Activated CD8-positive, alpha-beta T cell treated with anti-CD3 and anti-CD28 coated beads, Interleukin-2, amount 10 ng/mL, durations not matched to agents 7 days and 5 days (primary cell): ENCODE results near the gene GAD1. TPM values are rescaled to one million over a fixed set of nuclear protein-coding genes. Genes with fewer than 3 reads are reported as not detected.

Experiments
- ATAC-seq: fragments of 150-1000 bp; cut with Tn5 transposase; one replicate; pipeline ENCODE4 v1.10.0; 2021; ENCODE audit warnings: moderate library complexity
- CTCF ChIA-PET: fragments of 350-600 bp; sonication (Branson Sonifier 250); formaldehyde crosslinking; loops from one replicate; lab custom pipeline; 2021; ENCODE audit warnings: antibody characterized with exemption; lab: Charles Lee
- POLR2A ChIA-PET: fragments of 350-600 bp; sonication (Branson Sonifier 250); formaldehyde crosslinking; loops from one replicate; lab custom pipeline; 2021; ENCODE audit warnings: antibody characterized with exemption; lab: Charles Lee
- DNase-seq: peaks from one replicate; pipeline ENCODE4 v3.0.0-alpha.2; 2020
- H3K27ac Mint-ChIP-seq: one replicate; pipeline ENCODE4 v1.8.0; 2021; ENCODE audit warnings: mild to moderate bottlenecking, mixed read lengths
- H3K27me3 Mint-ChIP-seq: one replicate; pipeline ENCODE4 v1.8.0; 2021; ENCODE audit warnings: low read depth, mixed read lengths
- H3K36me3 Mint-ChIP-seq: one replicate; pipeline ENCODE4 v1.8.0; 2021; ENCODE audit warnings: low read depth, mixed read lengths
- H3K4me1 Mint-ChIP-seq: one replicate; pipeline ENCODE4 v1.8.0; 2021; ENCODE audit warnings: low read depth, mixed read lengths
- H3K4me3 Mint-ChIP-seq: one replicate; pipeline ENCODE4 v1.8.0; 2021; ENCODE audit warnings: mild to moderate bottlenecking, mixed read lengths
- H3K9me3 Mint-ChIP-seq: one replicate; pipeline ENCODE4 v1.8.0; 2022; ENCODE audit warnings: mixed read lengths; ENCODE audit not compliant: insufficient read depth
- total RNA-seq, 2 experiments: library from RNA; stranded (reverse); gene quantifications; one replicate each; pipeline ENCODE4 v1.2.3, GENCODE V29; 2021

Gene GAD1
- total RNA-seq, 2 experiments from 2014 or later, result 1.6 to 2.2 TPM

DNA sequence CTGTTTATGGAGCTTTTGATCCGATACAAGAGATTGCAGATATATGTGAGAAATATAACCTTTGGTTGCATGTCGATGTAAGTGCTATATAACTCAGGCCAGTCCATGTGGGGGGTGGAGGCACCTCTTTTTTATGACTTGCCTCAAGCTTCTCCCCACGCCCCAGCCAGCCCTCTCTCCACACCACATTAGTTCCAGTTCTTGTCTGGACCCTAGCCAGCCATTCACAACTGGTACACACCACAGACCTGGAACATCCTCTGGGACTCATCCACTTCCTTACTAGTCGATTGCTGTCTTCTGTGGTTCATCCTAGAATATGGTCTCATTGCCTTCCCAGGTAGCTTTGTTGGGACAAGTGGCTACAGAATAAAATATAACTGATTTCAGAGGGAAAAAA, 31.0 kb downstream of the GAD1 start:
- no peak overlapping the region for H3K4me3 Mint-ChIP-seq
- no peak overlapping the region for H3K27ac Mint-ChIP-seq
- peaks cover 22% of the 10 kb centered on the region for H3K4me1 Mint-ChIP-seq
- H3K36me3 Mint-ChIP-seq, result peaks cover 3% of the 10 kb centered on the region
- no peaks in the 10 kb centered on the region for H3K27me3 Mint-ChIP-seq
- DNase-seq (no peak), ATAC-seq (no peak)
- ChIA-PET CTCF (interaction anchor here (2.4 to 6.9 kb wide), 2 partner anchors 25 to 26 kb away, joined by 8 to 46 read pairs; no protein-coding TSS in a partner anchor), POLR2A (no interaction called here)
- no peaks in the 10 kb centered on the region for H3K9me3 Mint-ChIP-seq

DNA sequence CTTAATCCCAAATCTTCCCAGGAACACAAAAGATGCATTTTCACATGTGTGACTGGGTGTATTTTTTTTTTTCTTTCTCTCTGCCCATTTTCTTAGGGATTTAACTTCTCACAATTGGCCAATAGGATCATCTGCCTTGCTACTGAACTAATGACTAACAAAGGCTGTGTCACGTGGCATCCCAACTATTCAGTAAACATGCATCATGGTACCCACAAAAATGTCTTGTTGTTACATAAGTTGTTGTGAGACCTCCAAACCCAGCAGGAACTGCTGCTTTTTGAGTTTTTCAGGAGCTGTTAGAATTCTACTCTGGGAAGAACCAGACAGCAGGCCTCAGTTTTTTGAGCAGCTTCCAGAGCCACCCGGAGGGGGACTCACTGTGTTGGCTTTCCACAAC, 31.9 kb downstream of the GAD1 start:
- H3K27ac Mint-ChIP-seq, result no peak overlapping the region
- DNase-seq (no peak), ATAC-seq (no peak)
- ChIA-PET CTCF (interaction anchor here (2.4 kb wide), 1 partner anchor 24 kb away, joined by 8 read pairs; no protein-coding TSS in a partner anchor), POLR2A (no interaction called here)
- peaks cover 3% of the 10 kb centered on the region for H3K36me3 Mint-ChIP-seq
- no peaks in the 10 kb centered on the region for H3K27me3 Mint-ChIP-seq
- no peak overlapping the region for H3K4me3 Mint-ChIP-seq
- peaks cover 13% of the 10 kb centered on the region for H3K4me1 Mint-ChIP-seq
- H3K9me3 Mint-ChIP-seq, result no peaks in the 10 kb centered on the region

DNA sequence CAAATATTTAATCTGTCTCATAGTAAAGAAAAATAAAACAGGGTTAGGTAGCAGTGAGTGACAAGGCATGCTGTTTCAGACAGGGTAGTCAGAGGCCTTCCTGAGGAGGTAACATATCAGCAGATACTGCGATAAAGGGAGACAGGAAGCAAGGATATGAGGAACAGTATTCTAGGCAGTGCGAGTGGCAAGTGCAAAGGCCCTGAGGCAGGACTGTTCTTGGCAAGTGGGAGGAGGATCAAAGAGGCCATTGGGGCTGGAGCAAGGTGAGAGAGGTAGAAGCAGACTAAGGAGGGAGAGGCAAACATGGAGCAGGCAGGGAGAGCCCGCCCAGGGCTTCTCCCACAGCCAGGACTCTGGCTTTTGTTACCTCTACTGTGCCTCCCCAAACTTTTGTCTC, 33.6 kb downstream of the GAD1 start:
- POLR2A ChIA-PET, result no interaction called here
- no peak overlapping the region for H3K4me3 Mint-ChIP-seq
- peaks cover 2% of the 10 kb centered on the region for H3K4me1 Mint-ChIP-seq
- CTCF ChIA-PET, result interaction anchor here (2.4 kb wide), 1 partner anchor 23 kb away, joined by 8 read pairs; no protein-coding TSS in a partner anchor
- H3K9me3 Mint-ChIP-seq, result no peaks in the 10 kb centered on the region
- no peak for DNase-seq
- peaks cover 3% of the 10 kb centered on the region for H3K36me3 Mint-ChIP-seq
- H3K27me3 Mint-ChIP-seq, result no peaks in the 10 kb centered on the region
- H3K27ac Mint-ChIP-seq, result no peak overlapping the region
- no peak for ATAC-seq

DNA sequence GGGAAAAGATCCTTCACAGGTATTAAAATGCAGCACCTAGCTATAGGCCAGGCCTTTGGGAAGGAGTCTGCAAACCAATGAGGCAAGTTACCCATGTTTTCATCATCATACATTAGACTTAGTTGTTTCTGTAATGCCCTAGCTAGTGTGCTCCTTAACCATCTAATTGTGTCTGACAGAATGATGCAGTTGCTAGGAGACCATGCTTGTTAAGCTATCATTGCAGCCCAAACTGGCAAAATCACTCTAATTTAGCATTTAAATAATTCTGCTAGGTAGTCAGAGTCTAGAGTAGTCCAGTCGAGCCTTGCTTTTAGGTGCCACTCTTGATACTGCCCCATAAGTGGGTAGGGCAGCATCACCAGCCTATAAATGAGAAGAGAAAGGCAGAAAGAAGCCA, 34.9 kb downstream of the GAD1 start:
- Mint-ChIP-seq H3K4me3 (no peak overlapping the region), H3K4me1 (no peaks in the 10 kb centered on the region), H3K27ac (no peak overlapping the region), H3K27me3 (no peaks in the 10 kb centered on the region), H3K36me3 (peaks cover 3% of the 10 kb centered on the region), H3K9me3 (no peaks in the 10 kb centered on the region)
- ATAC-seq, result no peak
- CTCF ChIA-PET, result interaction anchor here (1.4 to 1.5 kb wide), 2 partner anchors 22 to 27 kb away, joined by 3 to 6 read pairs; no protein-coding TSS in a partner anchor
- POLR2A ChIA-PET, result interaction anchor here (0.9 kb wide), 1 partner anchor 15 kb away, joined by 3 read pairs; no protein-coding TSS in a partner anchor
- no peak for DNase-seq

DNA sequence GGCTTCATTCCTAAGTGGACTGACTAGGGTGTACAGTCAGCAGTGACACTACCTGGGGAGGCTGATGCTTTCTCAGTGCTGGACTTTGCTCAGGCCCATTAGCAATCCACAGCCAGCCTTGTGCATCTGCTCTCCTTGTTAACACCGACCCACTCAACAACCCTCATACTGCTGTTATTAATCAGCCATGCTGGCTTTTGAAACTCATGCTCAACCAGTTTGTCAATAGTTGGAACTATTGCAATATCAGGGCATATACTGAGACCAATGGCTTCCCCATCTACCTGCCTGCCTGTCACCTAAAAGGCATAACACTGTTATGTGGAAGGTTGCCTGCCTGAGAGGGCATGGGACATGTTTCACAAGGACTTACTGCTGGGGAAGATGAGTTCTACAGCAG, 39.4 kb downstream of the GAD1 start:
- Mint-ChIP-seq H3K9me3 (no peaks in the 10 kb centered on the region), H3K27ac (no peak overlapping the region), H3K4me3 (no peak overlapping the region), H3K27me3 (peaks cover 3% of the 10 kb centered on the region), H3K4me1 (no peaks in the 10 kb centered on the region), H3K36me3 (peaks cover 2% of the 10 kb centered on the region)
- POLR2A ChIA-PET, result no interaction called here
- DNase-seq (no peak), ATAC-seq (no peak)
- CTCF ChIA-PET, result interaction anchor here (1.0 to 1.7 kb wide), 2 partner anchors 11 to 532 kb away, joined by 3 to 5 read pairs; no protein-coding TSS in a partner anchor

DNA sequence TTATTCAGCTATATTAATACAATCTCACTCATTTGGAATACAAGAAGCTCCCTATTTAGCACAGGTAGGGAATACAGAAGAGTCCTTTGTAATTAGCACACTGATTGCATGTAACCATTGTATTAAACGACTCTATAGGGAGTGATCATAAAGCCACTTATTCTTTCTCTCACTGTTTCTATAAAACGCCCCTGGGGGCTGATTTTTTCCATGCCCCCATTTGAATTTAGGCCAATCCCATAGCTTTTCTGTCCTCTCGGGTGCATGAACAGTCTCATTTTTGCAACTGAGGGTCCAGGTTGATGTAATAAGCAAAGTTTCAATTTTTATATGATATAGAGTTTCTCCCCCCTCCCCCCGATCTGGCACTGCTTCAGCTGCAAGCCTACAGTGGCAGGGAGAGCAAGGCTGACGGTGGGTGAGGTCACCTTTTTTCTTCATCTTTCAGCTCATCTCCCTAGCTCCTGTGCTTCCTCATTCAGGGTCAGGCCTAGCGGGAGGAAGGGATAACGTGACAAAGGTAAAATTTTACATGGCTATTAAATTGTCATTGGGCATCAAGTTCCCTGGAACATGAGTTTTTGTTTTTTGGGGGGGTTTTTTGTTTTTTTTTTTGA, 45.7 kb downstream of the GAD1 start:
- H3K4me1 Mint-ChIP-seq, result no peaks in the 10 kb centered on the region
- ChIA-PET POLR2A (no interaction called here), CTCF (interaction anchor here (2.2 kb wide), 1 partner anchor 11 kb away, joined by 10 read pairs; no protein-coding TSS in a partner anchor)
- no peaks in the 10 kb centered on the region for H3K9me3 Mint-ChIP-seq
- H3K4me3 Mint-ChIP-seq, result no peak overlapping the region
- H3K27ac Mint-ChIP-seq, result no peak overlapping the region
- no peaks in the 10 kb centered on the region for H3K36me3 Mint-ChIP-seq
- DNase-seq (no peak), ATAC-seq (no peak)
- peaks cover 17% of the 10 kb centered on the region for H3K27me3 Mint-ChIP-seq

DNA sequence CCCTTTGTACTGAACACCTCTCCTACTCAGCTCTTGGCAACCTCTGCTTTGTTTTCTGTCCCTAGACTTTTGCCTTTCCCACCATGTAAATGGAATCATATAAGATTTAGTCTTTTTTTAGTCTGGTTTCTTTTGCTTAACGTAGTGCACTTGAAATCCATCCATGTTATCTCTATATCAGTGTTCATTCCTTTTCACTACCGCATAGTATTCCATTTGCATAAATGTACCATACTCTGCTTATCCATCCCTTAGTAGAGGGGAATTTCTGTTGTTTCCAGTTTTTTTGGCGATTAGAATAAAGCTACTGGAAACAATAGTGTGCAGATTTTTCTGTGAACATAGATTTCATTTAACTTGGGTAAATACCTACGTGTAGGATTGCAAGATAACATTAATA, 46.4 kb downstream of the GAD1 start:
- H3K27me3 Mint-ChIP-seq, result peaks cover 17% of the 10 kb centered on the region
- H3K4me3 Mint-ChIP-seq, result no peak overlapping the region
- DNase-seq (no peak), ATAC-seq (no peak)
- ChIA-PET CTCF (interaction anchor here (1.3 kb wide), 1 partner anchor 10 kb away, joined by 5 read pairs; no protein-coding TSS in a partner anchor), POLR2A (no interaction called here)
- H3K27ac Mint-ChIP-seq, result no peak overlapping the region
- H3K9me3 Mint-ChIP-seq, result no peaks in the 10 kb centered on the region
- H3K36me3 Mint-ChIP-seq, result no peaks in the 10 kb centered on the region
- H3K4me1 Mint-ChIP-seq, result no peaks in the 10 kb centered on the region

DNA sequence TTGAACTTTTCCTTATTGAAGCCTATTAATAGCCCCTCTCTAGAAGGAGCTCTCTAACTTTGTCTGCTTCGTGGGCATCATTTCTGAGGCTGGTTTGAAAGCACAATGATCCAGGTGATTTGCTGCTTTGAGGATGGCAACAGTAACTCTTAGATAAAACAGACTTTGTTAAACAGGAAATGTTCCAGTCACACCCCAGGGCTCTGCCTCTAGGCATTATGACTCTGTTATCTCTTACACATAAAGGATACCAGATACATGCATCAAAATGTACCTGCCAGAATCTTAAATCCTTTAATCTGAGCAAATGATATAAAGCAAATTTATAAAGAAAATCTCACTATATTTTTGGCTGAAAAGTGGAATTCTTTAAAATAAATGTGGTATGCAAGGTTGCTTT, 52.3 kb downstream of the GAD1 start:
- ATAC-seq (no peak), DNase-seq (no peak)
- Mint-ChIP-seq H3K27me3 (peaks cover 16% of the 10 kb centered on the region), H3K4me1 (peaks cover 12% of the 10 kb centered on the region), H3K27ac (no peak overlapping the region), H3K4me3 (no peak overlapping the region), H3K9me3 (no peaks in the 10 kb centered on the region), H3K36me3 (no peaks in the 10 kb centered on the region)
- POLR2A ChIA-PET, result no interaction called here
- CTCF ChIA-PET, result no interaction called here

DNA sequence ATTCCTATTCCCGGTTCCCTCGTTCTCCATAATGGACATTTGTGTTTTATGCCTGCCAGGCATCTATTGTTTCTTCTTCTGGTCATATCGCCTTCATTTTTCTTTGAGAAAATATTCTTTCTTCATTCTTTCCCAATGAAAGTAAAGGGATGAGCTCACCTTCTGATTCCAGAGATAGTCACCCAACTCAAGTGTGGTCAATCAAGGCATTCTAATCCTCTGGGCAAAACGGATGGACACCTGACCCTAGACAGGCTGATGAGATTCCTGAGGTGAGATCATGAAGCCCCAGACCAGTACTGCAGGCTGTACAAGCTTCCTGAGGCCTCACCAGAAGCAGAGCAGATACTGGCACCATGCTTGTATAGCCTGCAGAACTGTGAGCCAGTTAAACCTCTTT, 52.8 kb downstream of the GAD1 start:
- Mint-ChIP-seq H3K4me3 (no peak overlapping the region), H3K9me3 (no peaks in the 10 kb centered on the region), H3K27me3 (peaks cover 14% of the 10 kb centered on the region), H3K27ac (no peak overlapping the region), H3K36me3 (no peaks in the 10 kb centered on the region), H3K4me1 (peaks cover 12% of the 10 kb centered on the region)
- ATAC-seq, result no peak
- no peak for DNase-seq
- ChIA-PET CTCF (no interaction called here), POLR2A (no interaction called here)

DNA sequence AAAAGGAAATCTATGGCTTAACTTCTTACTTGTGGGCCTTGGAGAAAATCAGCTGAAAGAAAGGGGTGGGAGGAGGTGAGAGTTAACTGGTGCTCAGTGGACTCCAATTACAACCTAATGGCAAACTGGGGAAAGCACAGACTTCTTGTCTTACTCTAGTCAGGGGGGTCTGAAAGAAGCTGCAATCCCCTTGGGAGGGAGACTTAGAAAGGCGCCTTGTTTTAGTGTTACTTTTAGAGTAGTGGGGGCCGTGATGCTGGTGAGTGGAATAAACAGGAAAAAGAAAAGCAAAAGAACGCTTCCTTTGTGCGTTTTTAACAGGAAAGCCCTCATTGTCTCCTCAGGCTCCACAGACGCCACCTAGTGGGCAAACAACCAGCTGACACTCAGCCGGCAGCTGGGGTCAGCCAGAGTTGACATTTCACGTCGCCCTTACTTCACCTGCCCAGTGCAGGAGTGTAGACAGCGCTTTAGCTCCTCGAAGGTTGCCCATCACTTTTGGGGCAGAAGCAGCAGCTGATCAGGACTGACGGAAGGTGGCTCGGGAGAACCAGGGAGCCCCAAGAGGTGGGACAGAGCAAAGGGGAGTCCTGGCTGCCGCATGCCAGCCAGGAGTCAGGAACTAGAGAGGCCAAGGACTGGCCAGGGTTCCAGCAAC, 56.5 kb downstream of the GAD1 start:
- peak; percentile 99 for ATAC-seq
- no peaks in the 10 kb centered on the region for H3K36me3 Mint-ChIP-seq
- ChIA-PET CTCF (interaction anchor here (0.7 to 4.7 kb wide), 34 partner anchors 8 to 637 kb away, joined by 3 to 50 read pairs (median 6); partner anchors contain the start of genes GAD1 and GORASP2), POLR2A (interaction anchor here (0.7 kb wide), 1 partner anchor 17 kb away, joined by 3 read pairs; no protein-coding TSS in a partner anchor)
- no peaks in the 10 kb centered on the region for H3K9me3 Mint-ChIP-seq
- H3K4me3 Mint-ChIP-seq, result peak overlapping the region; percentile 48
- H3K27ac Mint-ChIP-seq, result peak overlapping the region; percentile 73
- H3K27me3 Mint-ChIP-seq, result peaks cover 8% of the 10 kb centered on the region
- DNase-seq, result peak; percentile 87
- H3K4me1 Mint-ChIP-seq, result peaks cover 15% of the 10 kb centered on the region

DNA sequence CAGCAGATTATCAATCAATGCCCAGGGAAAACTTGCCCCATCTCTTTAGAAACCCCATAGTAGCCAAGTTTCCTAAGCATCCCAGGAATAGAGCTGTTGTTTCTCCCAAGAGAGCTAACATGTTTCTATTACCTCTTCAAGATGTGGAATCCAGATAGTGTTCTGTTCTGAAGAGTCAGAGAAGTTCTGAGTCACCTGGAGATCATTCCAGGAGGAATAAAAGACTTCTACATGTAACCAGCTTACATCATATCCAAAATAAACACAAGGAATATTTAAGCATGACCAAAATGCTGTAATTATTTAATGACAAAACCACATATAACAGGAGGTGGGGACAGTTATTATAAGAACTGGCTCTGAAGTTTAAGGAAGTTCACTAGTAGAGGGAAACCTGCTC, 61.4 kb downstream of the GAD1 start:
- no peak for DNase-seq
- peaks cover 21% of the 10 kb centered on the region for H3K27me3 Mint-ChIP-seq
- POLR2A ChIA-PET, result no interaction called here
- H3K36me3 Mint-ChIP-seq, result no peaks in the 10 kb centered on the region
- CTCF ChIA-PET, result interaction anchor here (0.9 to 1.6 kb wide), 8 partner anchors 13 to 516 kb away, joined by 3 to 5 read pairs (median 3); partner anchors contain the start of gene GORASP2
- peak overlapping the region; percentile 39 for H3K4me3 Mint-ChIP-seq
- no peak for ATAC-seq
- H3K9me3 Mint-ChIP-seq, result no peaks in the 10 kb centered on the region
- peaks cover 17% of the 10 kb centered on the region for H3K4me1 Mint-ChIP-seq
- peak overlapping the region; percentile 37 for H3K27ac Mint-ChIP-seq

DNA sequence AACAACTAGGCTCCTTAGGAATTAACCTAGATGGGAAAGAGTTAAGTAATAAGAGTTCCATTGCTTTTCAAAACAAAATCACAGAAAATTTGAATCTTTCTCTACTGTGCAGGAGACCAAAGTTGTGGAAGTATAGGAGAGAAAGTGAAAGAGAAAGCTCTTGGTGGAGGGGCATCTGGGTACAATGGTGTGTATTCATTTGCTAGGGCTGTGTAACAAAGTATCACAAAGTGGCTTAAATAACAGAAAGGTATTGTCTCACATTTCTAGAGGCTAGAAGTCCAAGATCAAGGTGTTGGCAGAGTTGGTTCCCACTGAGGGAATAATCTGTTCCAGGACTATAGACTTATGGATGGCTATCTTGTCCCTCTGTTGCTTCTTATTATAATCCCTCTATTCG, 61.8 kb downstream of the GAD1 start:
- POLR2A ChIA-PET, result no interaction called here
- Mint-ChIP-seq H3K27me3 (peaks cover 24% of the 10 kb centered on the region), H3K36me3 (no peaks in the 10 kb centered on the region), H3K4me3 (peak overlapping the region; percentile 39), H3K27ac (peak overlapping the region; percentile 54), H3K4me1 (peaks cover 13% of the 10 kb centered on the region), H3K9me3 (no peaks in the 10 kb centered on the region)
- ATAC-seq, result peak; percentile 69
- no peak for DNase-seq
- CTCF ChIA-PET, result interaction anchor here (1.0 to 1.6 kb wide), 7 partner anchors 14 to 517 kb away, joined by 3 to 5 read pairs (median 3); partner anchors contain the start of gene GORASP2
